Psoas muscle (tissue), 8 donors: Measurements from ENCODE around the gene ABCA2. TPM values are rescaled to one million over a fixed set of nuclear protein-coding genes. Genes with fewer than 3 reads are reported as not detected.

ENCODE experiments used
- ATAC-seq, 4 donors: fragments of 200-7000 bp; cut with Tn5 transposase; one replicate each; pipeline ENCODE4 v1.9.1; 2020; ENCODE audit warnings: moderate library complexity in 3 of 4, mild to moderate bottlenecking in 2 of 4
- DNase-seq, 2 donors: peaks; one replicate each; pipeline ENCODE4 v3.0.0-alpha.2; 2020
- H3K27ac ChIP-seq: fragments of 200-600 bp; one replicate; pipeline ENCODE4 v1.8.0; 2022
- H3K27me3 ChIP-seq, 3 donors: fragments of 200-600 bp in 1 of 3; one replicate each; pipeline versions ENCODE4 v1.6.1 to v1.8.0; 2013 to 2022; ENCODE audit warnings: low read length in 2 of 3, mild to moderate bottlenecking in 2 of 3, moderate library complexity in 1 of 3; ENCODE audit not compliant: insufficient read depth in 3 of 3
- H3K36me3 ChIP-seq, 2 donors: fragments of 200-600 bp in 1 of 2; one replicate each; pipeline versions ENCODE4 v1.6.1 to v1.8.0; 2013 to 2022; ENCODE audit warnings: low read depth in 1 of 2, mild to moderate bottlenecking in 1 of 2, moderate library complexity in 1 of 2; ENCODE audit not compliant: insufficient read depth in 1 of 2
- H3K4me1 ChIP-seq: fragments of 200-600 bp; one replicate; pipeline ENCODE4 v1.8.0; 2022
- H3K4me3 ChIP-seq: fragments of 200-600 bp; one replicate; pipeline ENCODE4 v1.8.0; 2022; ENCODE audit warnings: mild to moderate bottlenecking
- H3K9me3 ChIP-seq: fragments of 200-600 bp; one replicate; pipeline ENCODE4 v1.8.0; 2022
- CTCF ChIP-seq: fragments of 200-600 bp; IDR thresholded peaks from one replicate; pipeline ENCODE4 v1.8.0; 2022; ENCODE audit warnings: antibody characterized with exemption
- WGBS, 3 donors: extraction: QIAGEN DNeasy Blood & Tissue Kit; methylation state at CpG; one replicate each; pipeline versions ENCODE4 v1.1.6 to v1.1.7; 2013; 5-methylcytosine and 5-hydroxymethylcytosine counted together
- intact Hi-C, 2 donors: fragments of 100-400 bp; cut with DNase I; formaldehyde crosslinking; loops; one replicate each; pipeline versions ENCODE4 v1.11.0 to v1.14.2; 2022
- polyA plus RNA-seq, 3 donors: library from polyadenylated mRNA; stranded (reverse); fragments of 200-250 nt; gene quantifications; one replicate each; pipeline ENCODE4 v1.2.3, GENCODE V29; 2013
- total RNA-seq, 4 donors: library from RNA; stranded (reverse); fragmentation: NEBNext Ultra II Directional in 2 of 4; extraction: Animal tissue kit (Norgen Biotek cat#: 25700) in 2 of 4; gene quantifications; one replicate each; pipeline versions ENCODE4 v1.2.1 to v1.2.4, GENCODE V29; 2021 to 2023
- donor health status: healthy with polysubstance abuse.
- donor health status: DM: no; HTN: no; CAD: no; lungs with moderate emphysema.
- donor health status: Bipolar disorder and iron deficiency.
- donor health status: healthy.
- donor health status: DM: yes; HTN: yes; CAD: no.
- donor health status: DM: no; HTN: no; CAD: no.
- donor health status: DM: no; HTN: no; CAD: no.
- donor health status: DM: yes; HTN: yes; CAD: no.

The ABCA2 gene
- total and polyA plus RNA-seq, 7 donors, result 6.9 to 23.5 (median 12.2) TPM

GRCh38 chr9:136997830-136998234 lies 30.2 kb downstream of the ABCA2 start:
- DNase-seq (no peak), ATAC-seq (no peak)
- peaks cover 0 to 19% (median 17%) of the 10 kb centered on the region in 3 donors for H3K27me3 ChIP-seq
- no peak for TF ChIP-seq CTCF
- 59 to 66% (median 65%) methylated on average over 18 of the region's 18 CpGs for WGBS, 3 donors
- H3K36me3 ChIP-seq, result peaks cover 0 to 11% of the 10 kb centered on the region in 2 donors
- peaks cover 7% of the 10 kb centered on the region for H3K4me1 ChIP-seq
- H3K4me3 ChIP-seq, result no peak overlapping the region
- intact Hi-C loops, result no loop called here
- no peaks in the 10 kb centered on the region for H3K9me3 ChIP-seq
- H3K27ac ChIP-seq, result no peak overlapping the region

- peaks cover 10% of the 10 kb centered on the region for H3K4me1 ChIP-seq
- H3K27me3 ChIP-seq, result peaks cover 0 to 19% (median 17%) of the 10 kb centered on the region in 3 donors
- DNase-seq, result no peak
- no peak overlapping the region for H3K27ac ChIP-seq
- intact Hi-C loops, result no loop called here
- ATAC-seq, result no peak
- peaks cover 0 to 11% of the 10 kb centered on the region in 2 donors for H3K36me3 ChIP-seq
- H3K9me3 ChIP-seq, result no peaks in the 10 kb centered on the region
- no peak overlapping the region for H3K4me3 ChIP-seq
- no peak for TF ChIP-seq CTCF
- 76 to 83% (median 78%) methylated on average over 10 of the region's 10 CpGs for WGBS, 3 donors
Measured at GRCh38 chr9:136997371-136997770, 30.7 kb downstream of the ABCA2 start.

GRCh38 chr9:136996361-136997292 lies 31.4 kb downstream of the ABCA2 start, which contains the start of gene CLIC3:
Gene CLIC3 (minus strand): TSS chr9:136996568. CDS start chr9:136996543, 25 bp downstream.
- H3K27me3 ChIP-seq, result peaks cover 0 to 19% (median 17%) of the 10 kb centered on the region in 3 donors
- H3K27ac ChIP-seq, result no peak within 1 kb of the TSS
- H3K4me3 ChIP-seq, result peak within 1 kb of the TSS; percentile 11
- H3K4me1 ChIP-seq, result peaks cover 10% of the 10 kb centered on the region
- WGBS, 3 donors, result 32 to 38% (median 36%) methylated on average over 30 to 35 of the region's 35 CpGs
- H3K9me3 ChIP-seq, result no peaks in the 10 kb centered on the region
- DNase-seq, result no peak
- peaks cover 0 to 11% of the 10 kb centered on the region in 2 donors for H3K36me3 ChIP-seq
- ATAC-seq, result no peak
- intact Hi-C loops, result no loop called here
- TF ChIP-seq CTCF, result no peak

GRCh38 chr9:136995772-136996311 lies 32.2 kb downstream of the ABCA2 start:
- H3K4me3 ChIP-seq, result no peak overlapping the region
- H3K36me3 ChIP-seq, result peaks cover 0 to 11% of the 10 kb centered on the region in 2 donors
- H3K27ac ChIP-seq, result no peak overlapping the region
- no peaks in the 10 kb centered on the region for H3K9me3 ChIP-seq
- intact Hi-C loops, result no loop called here
- 10 to 21% (median 21%) methylated on average over 12 of the region's 12 CpGs for WGBS, 3 donors
- no peak for TF ChIP-seq CTCF
- no peak for ATAC-seq
- DNase-seq, result no peak
- peaks cover 0 to 19% (median 17%) of the 10 kb centered on the region in 3 donors for H3K27me3 ChIP-seq
- peaks cover 10% of the 10 kb centered on the region for H3K4me1 ChIP-seq
